H1 (cell line): ENCODE measurements around the gene GATA1. TPM values are rescaled to one million over a fixed set of nuclear protein-coding genes. Genes with fewer than 3 reads are reported as not detected.

Experiments
- CTCF ChIA-PET: fragments of 300-600 bp; sonication (Branson Sonifier 250); formaldehyde crosslinking; loops from one replicate; lab custom pipeline; 2021; ENCODE audit not compliant: partially characterized antibody; lab: Charles Lee
- POLR2A ChIA-PET: fragments of 300-600 bp; sonication (Branson Sonifier 250); formaldehyde crosslinking; loops from one replicate; lab custom pipeline; 2021; ENCODE audit warnings: inconsistent platforms; ENCODE audit not compliant: partially characterized antibody; lab: Charles Lee
- DNase-seq, 2 experiments: peaks; one replicate each; pipeline versions ENCODE4 v3.0.0 to v3.0.0-alpha.2; 2010 to 2022; ENCODE audit warnings: low spot score in 2 of 2, low read depth in 1 of 2, mixed read lengths in 1 of 2
- FAIRE-seq: peaks from 2 replicates; lab custom pipeline; 2011; peaks lifted over from hg19 to GRCh38; lab: Jason Lieb, UNC
- H2AFZ ChIP-seq: 2 replicates; pipeline ENCODE4 v1.8.1; 2012; ENCODE audit warnings: low read length, inconsistent platforms
- H2AK5ac ChIP-seq: 2 replicates; pipeline ENCODE4 v1.6.1; 2013; ENCODE audit warnings: low read depth, low read length
- H2BK120ac ChIP-seq: replicated peaks from 2 replicates; pipeline ENCODE3; 2013; ENCODE audit warnings: low read depth, low read length, inconsistent platforms
- H2BK12ac ChIP-seq: 2 replicates; pipeline ENCODE4 v1.6.1; 2013; ENCODE audit warnings: low read depth, low read length
- H2BK15ac ChIP-seq: 2 replicates; pipeline ENCODE4 v1.6.1; 2013; ENCODE audit warnings: low read length
- H2BK20ac ChIP-seq: 2 replicates; pipeline ENCODE4 v1.6.1; 2013; ENCODE audit warnings: low read length
- H2BK5ac ChIP-seq: 2 replicates; pipeline ENCODE4 v1.6.1; 2013; ENCODE audit warnings: low read depth, low read length
- H3K14ac ChIP-seq: 2 replicates; pipeline ENCODE4 v1.6.1; 2013; ENCODE audit warnings: inconsistent platforms; ENCODE audit not compliant: insufficient read length
- H3K18ac ChIP-seq: 2 replicates; pipeline ENCODE4 v1.6.1; 2013; ENCODE audit warnings: low read length; ENCODE audit errors: extremely low read depth
- H3K23ac ChIP-seq: 2 replicates; pipeline ENCODE4 v1.6.1; 2013; ENCODE audit warnings: inconsistent platforms; ENCODE audit not compliant: insufficient read length
- H3K23me2 ChIP-seq: 2 replicates; pipeline ENCODE4 v1.6.1; 2013; ENCODE audit warnings: low read depth, low read length
- H3K27ac ChIP-seq: 2 replicates; pipeline ENCODE4 v1.6.1; 2011; ENCODE audit warnings: low read depth, low read length, inconsistent platforms
- H3K27me3 ChIP-seq, 4 experiments: replicated peaks in 1 of 4; 1 replicate in 1 of 4; 2 replicates in 3 of 4; pipeline versions ENCODE4 v1.6.1 to v1.8.1; 2011 to 2013; ENCODE audit warnings: low read length in 3 of 4, mild to moderate bottlenecking in 3 of 4, inconsistent platforms in 2 of 4, mixed read lengths in 2 of 4, moderate library complexity in 1 of 4; ENCODE audit not compliant: control insufficient read depth in 3 of 4, insufficient read depth in 3 of 4; ENCODE audit errors: extremely low read depth in 1 of 4
- H3K36me3 ChIP-seq, 4 experiments: 2 replicates each; pipeline versions ENCODE4 v1.6.1 to v1.8.1; 2011 to 2013; ENCODE audit warnings: mild to moderate bottlenecking in 4 of 4, low read length in 3 of 4, moderate library complexity in 2 of 4, control low read depth in 1 of 4, inconsistent platforms in 1 of 4; ENCODE audit not compliant: insufficient read depth in 4 of 4, control insufficient read depth in 2 of 4
- H3K4ac ChIP-seq: replicated peaks from 2 replicates; pipeline ENCODE3; 2013; ENCODE audit warnings: low read length, low read depth, mixed read lengths, inconsistent platforms; ENCODE audit not compliant: insufficient read length
- H3K4me1 ChIP-seq, 4 experiments: replicated peaks in 1 of 4; 1 replicate in 1 of 4; 2 replicates in 3 of 4; pipeline versions ENCODE4 v1.6.1 to v1.8.1; 2011 to 2013; ENCODE audit warnings: low read length in 3 of 4, inconsistent platforms in 2 of 4, mixed read lengths in 1 of 4; ENCODE audit not compliant: insufficient read depth in 4 of 4, control insufficient read depth in 3 of 4
- H3K4me2 ChIP-seq, 2 experiments: 2 replicates each; pipeline versions ENCODE4 v1.6.1 to v1.8.1; 2011 to 2013; ENCODE audit warnings: low read depth in 2 of 2, low read length in 2 of 2, control low read depth in 1 of 2, inconsistent platforms in 1 of 2, mild to moderate bottlenecking in 1 of 2; ENCODE audit not compliant: insufficient read depth in 1 of 2
- H3K4me3 ChIP-seq, 4 experiments: fragments of 200-600, 300-600 bp in 1 of 4; sonication (generic), shearing (Covaris generic), sonication (Bioruptor Twin) in 1 of 4; 2 replicates each; pipeline versions ENCODE4 v1.5.1 to v1.8.1; 2011 to 2016; ENCODE audit warnings: low read length in 4 of 4, low read depth in 3 of 4, control low read depth in 2 of 4, inconsistent platforms in 2 of 4, mild to moderate bottlenecking in 2 of 4, mixed read lengths in 1 of 4, moderate library complexity in 1 of 4; ENCODE audit not compliant: insufficient read depth in 2 of 4; ENCODE audit errors: extremely low read depth in 1 of 4
- H3K56ac ChIP-seq: replicated peaks from 2 replicates; pipeline ENCODE3; 2013; ENCODE audit warnings: low read depth, mild to moderate bottlenecking, mixed read lengths, low read length, inconsistent platforms; ENCODE audit not compliant: insufficient read length
- H3K79me1 ChIP-seq: 2 replicates; pipeline ENCODE4 v1.6.1; 2013; ENCODE audit warnings: low read depth, low read length, control low read depth
- H3K79me2 ChIP-seq, 2 experiments: 2 replicates each; pipeline versions ENCODE4 v1.6.1 to v1.8.1; 2012 to 2013; ENCODE audit warnings: low read length in 2 of 2, mild to moderate bottlenecking in 2 of 2, inconsistent platforms in 1 of 2; ENCODE audit not compliant: insufficient read depth in 2 of 2, control insufficient read depth in 1 of 2
- H3K9ac ChIP-seq, 4 experiments: replicated peaks in 1 of 4; 1 replicate in 1 of 4; 2 replicates in 3 of 4; pipeline versions ENCODE4 v1.6.1 to v1.8.1; 2011 to 2013; ENCODE audit warnings: low read depth in 3 of 4, low read length in 3 of 4, control low read depth in 2 of 4, mild to moderate bottlenecking in 2 of 4, moderate library complexity in 2 of 4, inconsistent platforms in 1 of 4; ENCODE audit errors: extremely low read depth in 1 of 4
- H3K9me3 ChIP-seq, 2 experiments: 2 replicates each; pipeline versions ENCODE4 v1.6.1 to v1.8.1; 2012 to 2013; ENCODE audit warnings: mild to moderate bottlenecking in 2 of 2, moderate library complexity in 2 of 2, control low read depth in 1 of 2, inconsistent platforms in 1 of 2, low read depth in 1 of 2, low read length in 1 of 2, mixed read lengths in 1 of 2; ENCODE audit not compliant: insufficient read depth in 2 of 2
- H4K20me1 ChIP-seq, 2 experiments: replicated peaks in 1 of 2; 2 replicates each; pipeline versions ENCODE3 to v1.8.1; 2011 to 2013; ENCODE audit warnings: inconsistent platforms in 2 of 2, low read length in 2 of 2, mild to moderate bottlenecking in 1 of 2; ENCODE audit not compliant: insufficient read depth in 2 of 2, control insufficient read depth in 1 of 2
- H4K5ac ChIP-seq: 2 replicates; pipeline ENCODE4 v1.6.1; 2013; ENCODE audit warnings: low read length, low read depth, mixed read lengths, inconsistent platforms; ENCODE audit not compliant: insufficient read length
- H4K8ac ChIP-seq: 2 replicates; pipeline ENCODE4 v1.8.0; 2013; ENCODE audit warnings: mild to moderate bottlenecking, moderate library complexity, low read length, inconsistent platforms; ENCODE audit not compliant: insufficient read depth; ENCODE audit errors: extremely low read depth
- H4K91ac ChIP-seq: replicated peaks from 2 replicates; pipeline ENCODE3; 2013; ENCODE audit warnings: low read length, mixed read lengths, inconsistent platforms; ENCODE audit not compliant: insufficient read length
- TAF1 ChIP-seq: IDR thresholded peaks from 2 replicates; pipeline ENCODE4 v1.6.1; 2011; ENCODE audit warnings: mild to moderate bottlenecking, low read depth, low read length
- WGBS, 2 experiments: shearing (Covaris generic) in 1 of 2; methylation state at CpG; one replicate each; pipeline versions ENCODE4 v1.1.6 to v1.1.7; 2013 to 2015; ENCODE audit warnings: low lambda C conversion rate in 2 of 2, mixed read lengths in 2 of 2, inconsistent platforms in 1 of 2, low coverage in 1 of 2, missing lambda C conversion rate in 1 of 2; ENCODE audit not compliant: insufficient replicate concordance in 2 of 2, insufficient coverage in 1 of 2, insufficient read length in 1 of 2; ENCODE audit errors: extremely low coverage in 1 of 2, missing lambda C conversion rate in 1 of 2; 5-methylcytosine and 5-hydroxymethylcytosine counted together
- polyA plus RNA-seq, 7 experiments: library from polyadenylated mRNA; depleted of rRNA in 3 of 7; stranded (reverse) in 5 of 7; unstranded in 2 of 7; fragments of >200 nt in 5 of 7; fragments of 200-250 nt in 2 of 7; gene quantifications; 1 replicate in 5 of 7; 2 replicates in 1 of 7; 4 replicates in 1 of 7; pipeline versions ENCODE4 v1.2.1 to v1.2.3, GENCODE V29; 2011 to 2013; ENCODE audit warnings: missing spikeins in 2 of 7, mixed read lengths in 2 of 7
- total RNA-seq: library from RNA; stranded (reverse); fragmentation: NEBNext Ultra II Directional; extraction: Animal tissue kit (Norgen Biotek cat#: 25700); gene quantifications from 2 replicates; pipeline ENCODE4 v1.2.1, GENCODE V29; 2021

Gene GATA1
- total and polyA plus RNA-seq, 2 of the 8 experiments (the other 6 are each of a cell fraction or from before 2014, with no cell fraction given), result 0.05 TPM; not detected in 1

- POLR2A ChIA-PET, result no interaction called here
Measured at GRCh38 chrX:48753708-48754228, 32.6 kb upstream of the GATA1 start.

More at GRCh38 chrX:48753708-48754228, 32.6 kb upstream of the GATA1 start:
- H2BK5ac ChIP-seq, result no peak overlapping the region
- no peak overlapping the region for H2AFZ ChIP-seq
- H3K27me3 ChIP-seq, result no peaks in the 10 kb centered on the region
- no peak overlapping the region for H2BK120ac ChIP-seq
- H3K9me3 ChIP-seq, result no peaks in the 10 kb centered on the region
- H3K79me2 ChIP-seq, result no peaks in the 10 kb centered on the region
- H3K23me2 ChIP-seq, result no peaks in the 10 kb centered on the region
- no peak overlapping the region for H2BK15ac ChIP-seq
- H4K8ac ChIP-seq, result no peak overlapping the region
- no peak overlapping the region for H3K4me2 ChIP-seq
- H4K5ac ChIP-seq, result no peak overlapping the region
- no peaks in the 10 kb centered on the region for H3K79me1 ChIP-seq
- CTCF ChIA-PET, result no interaction called here
- H3K23ac ChIP-seq, result no peak overlapping the region
- no peak overlapping the region for H3K4ac ChIP-seq
- H3K14ac ChIP-seq, result no peak overlapping the region
- no peak overlapping the region for H3K4me3 ChIP-seq
- DNase-seq, result no peak
- H3K9ac ChIP-seq, result no peak overlapping the region
- no peak overlapping the region for H2BK20ac ChIP-seq
- no peak for TF ChIP-seq TAF1
- TF ChIP-seq, all 59 proteins: peak for 0
- H3K36me3 ChIP-seq, result no peaks in the 10 kb centered on the region
- no peak overlapping the region for H3K27ac ChIP-seq
- no peak overlapping the region for H3K18ac ChIP-seq
- no peak overlapping the region for H4K91ac ChIP-seq
- no peak overlapping the region for H2AK5ac ChIP-seq
- H3K56ac ChIP-seq, result no peak overlapping the region
- 88% methylated on average over 7 of the region's 8 CpGs; no CpG with 5 or more reads in 1 of the 2 experiments for WGBS, 2 experiments
- FAIRE-seq, result no peak
- no peaks in the 10 kb centered on the region for H3K4me1 ChIP-seq
- no peaks in the 10 kb centered on the region for H4K20me1 ChIP-seq
- H2BK12ac ChIP-seq, result no peak overlapping the region
